Glomerular endothelial cell (primary cell): Measurements from ENCODE around the gene UGT1A5. TPM values are rescaled to one million over a fixed set of nuclear protein-coding genes. Genes with fewer than 3 reads are reported as not detected.

Experiments used
- DNase-seq: peaks from one replicate; pipeline ENCODE4 v3.0.0-alpha.2; 2011; ENCODE audit warnings: low read depth, low spot score; ENCODE audit errors: extremely low read depth
- total RNA-seq: library from RNA; depleted of rRNA; stranded (reverse); fragments of >200 nt; gene quantifications from 2 replicates; pipeline ENCODE4 v1.2.3, GENCODE V29; 2015

UGT1A5 gene
- not detected in 2 replicates for total RNA-seq

GRCh38 chr2:233712611-233713261, at the start of gene UGT1A5:
Gene UGT1A5, plus strand, starts transcription at chr2:233712907. Its CDS starts 85 bp downstream, at chr2:233712992.
- DNase-seq: no peak

GRCh38 chr2:233663911-233664310, 48.8 kb upstream of the UGT1A5 start:
- DNase-seq: no peak

- DNase-seq: no peak
These were observed 44.0 kb upstream of the UGT1A5 start for GRCh38 chr2:233668605-233669260.

- DNase-seq: no peak
These were observed 41.2 kb upstream of the UGT1A5 start, which contains the start of gene UGT1A9 for GRCh38 chr2:233671290-233672161. Gene UGT1A9, plus strand, starts transcription at chr2:233671898. Its CDS starts 37 bp downstream, at chr2:233671935.

GRCh38 chr2:233672886-233673285, 39.8 kb upstream of the UGT1A5 start:
- no peak for DNase-seq

GRCh38 chr2:233673896-233674295, 38.8 kb upstream of the UGT1A5 start:
- no peak for DNase-seq

- DNase-seq: no peak
These were observed 38.4 kb upstream of the UGT1A5 start for GRCh38 chr2:233674314-233674713.

- DNase-seq: no peak
These were observed 37.7 kb upstream of the UGT1A5 start for GRCh38 chr2:233674995-233675394.

- no peak for DNase-seq
These were observed 36.7 kb upstream of the UGT1A5 start for GRCh38 chr2:233676046-233676445.

GRCh38 chr2:233679196-233679595, 33.5 kb upstream of the UGT1A5 start:
- DNase-seq: no peak

- DNase-seq: no peak
These were observed 32.2 kb upstream of the UGT1A5 start for GRCh38 chr2:233680361-233681045.

GRCh38 chr2:233681521-233682099, 31.1 kb upstream of the UGT1A5 start, which contains the start of gene UGT1A7:
Gene UGT1A7, plus strand, starts transcription at chr2:233681901. Its CDS starts 37 bp downstream, at chr2:233681938.
- DNase-seq: no peak

- DNase-seq: no peak
These were observed 28.1 kb upstream of the UGT1A5 start for GRCh38 chr2:233684640-233685039.

GRCh38 chr2:233686928-233687327, 25.8 kb upstream of the UGT1A5 start:
- no peak for DNase-seq

GRCh38 chr2:233688341-233688740, 24.4 kb upstream of the UGT1A5 start:
- no peak for DNase-seq

- DNase-seq: no peak
These were observed 23.7 kb upstream of the UGT1A5 start for GRCh38 chr2:233689031-233689430.

- peak; percentile 33 for DNase-seq
These were observed 23.2 kb upstream of the UGT1A5 start for GRCh38 chr2:233689501-233689900.

GRCh38 chr2:233690444-233690843, 22.3 kb upstream of the UGT1A5 start:
- DNase-seq: no peak

GRCh38 chr2:233691443-233692433, 21.0 kb upstream of the UGT1A5 start:
- DNase-seq: no peak
